Measurements from ENCODE around the gene AOAH. TPM values are rescaled to one million over a fixed set of nuclear protein-coding genes. Genes with fewer than 3 reads are reported as not detected.

The AOAH gene
- total RNA-seq, 1 experiment from 2014 or later = 0.05 TPM

GRCh38 chr7:36673703-36674102 lies 50.6 kb downstream of the AOAH start:
- in situ Hi-C loops (cut with HindIII; ENCODE audit: low pct_unique_long_range_greater_than_20kb, low sequenced_read_pairs) = no loop called here
- DNase-seq (ENCODE audit: low read depth, low spot score) = no peak

- no peak for DNase-seq (ENCODE audit: low read depth, low spot score)
- in situ Hi-C loops (cut with HindIII; ENCODE audit: low pct_unique_long_range_greater_than_20kb, low sequenced_read_pairs) = no loop called here
These were observed 52.9 kb downstream of the AOAH start for GRCh38 chr7:36671432-36671829.

GRCh38 chr7:36670585-36671431 lies 53.5 kb downstream of the AOAH start:
- in situ Hi-C loops (cut with HindIII; ENCODE audit: low pct_unique_long_range_greater_than_20kb, low sequenced_read_pairs) = no loop called here

GRCh38 chr7:36668750-36669149 lies 55.5 kb downstream of the AOAH start:
- in situ Hi-C loops (cut with HindIII; ENCODE audit: low pct_unique_long_range_greater_than_20kb, low sequenced_read_pairs) = no loop called here
- no peak for DNase-seq (ENCODE audit: low read depth, low spot score)

More at GRCh38 chr7:36670585-36671431, 53.5 kb downstream of the AOAH start:
- peak; percentile 76 for DNase-seq (ENCODE audit: low read depth, low spot score)

GRCh38 chr7:36668080-36668479 lies 56.2 kb downstream of the AOAH start:
- in situ Hi-C loops (cut with HindIII; ENCODE audit: low pct_unique_long_range_greater_than_20kb, low sequenced_read_pairs) = no loop called here
- no peak for DNase-seq (ENCODE audit: low read depth, low spot score)

- DNase-seq (ENCODE audit: low read depth, low spot score) = no peak
- in situ Hi-C loops (cut with HindIII; ENCODE audit: low pct_unique_long_range_greater_than_20kb, low sequenced_read_pairs) = no loop called here
These were observed 57.1 kb downstream of the AOAH start for GRCh38 chr7:36667007-36667745.

GRCh38 chr7:36663481-36663880 lies 60.8 kb downstream of the AOAH start:
- no peak for DNase-seq (ENCODE audit: low read depth, low spot score)
- in situ Hi-C loops (cut with HindIII; ENCODE audit: low pct_unique_long_range_greater_than_20kb, low sequenced_read_pairs) = no loop called here

- no peak for DNase-seq (ENCODE audit: low read depth, low spot score)
- in situ Hi-C loops (cut with HindIII; ENCODE audit: low pct_unique_long_range_greater_than_20kb, low sequenced_read_pairs) = no loop called here
These were observed 63.0 kb downstream of the AOAH start for GRCh38 chr7:36661135-36661840.

GRCh38 chr7:36659638-36660341 lies 64.5 kb downstream of the AOAH start:
- in situ Hi-C loops (cut with HindIII; ENCODE audit: low pct_unique_long_range_greater_than_20kb, low sequenced_read_pairs) = no loop called here
- DNase-seq (ENCODE audit: low read depth, low spot score) = no peak

- peak; percentile 30 for DNase-seq (ENCODE audit: low read depth, low spot score)
- in situ Hi-C loops (cut with HindIII; ENCODE audit: low pct_unique_long_range_greater_than_20kb, low sequenced_read_pairs) = no loop called here
These were observed 65.2 kb downstream of the AOAH start for GRCh38 chr7:36659172-36659516.

GRCh38 chr7:36658335-36659171 lies 65.7 kb downstream of the AOAH start:
- in situ Hi-C loops (cut with HindIII; ENCODE audit: low pct_unique_long_range_greater_than_20kb, low sequenced_read_pairs) = no loop called here
- no peak for DNase-seq (ENCODE audit: low read depth, low spot score)

GRCh38 chr7:36657036-36657660 lies 67.1 kb downstream of the AOAH start:
- in situ Hi-C loops (cut with HindIII; ENCODE audit: low pct_unique_long_range_greater_than_20kb, low sequenced_read_pairs) = no loop called here
- no peak for DNase-seq (ENCODE audit: low read depth, low spot score)

- no peak for DNase-seq (ENCODE audit: low read depth, low spot score)
- in situ Hi-C loops (cut with HindIII; ENCODE audit: low pct_unique_long_range_greater_than_20kb, low sequenced_read_pairs) = no loop called here
These were observed 69.9 kb downstream of the AOAH start for GRCh38 chr7:36654436-36654835.

- in situ Hi-C loops (cut with HindIII; ENCODE audit: low pct_unique_long_range_greater_than_20kb, low sequenced_read_pairs) = no loop called here
- DNase-seq (ENCODE audit: low read depth, low spot score) = no peak
These were observed 70.5 kb downstream of the AOAH start for GRCh38 chr7:36653663-36654355.

GRCh38 chr7:36653008-36653662 lies 71.2 kb downstream of the AOAH start:
- in situ Hi-C loops (cut with HindIII; ENCODE audit: low pct_unique_long_range_greater_than_20kb, low sequenced_read_pairs) = no loop called here
- no peak for DNase-seq (ENCODE audit: low read depth, low spot score)

GRCh38 chr7:36652431-36652830 lies 71.9 kb downstream of the AOAH start:
- in situ Hi-C loops (cut with HindIII; ENCODE audit: low pct_unique_long_range_greater_than_20kb, low sequenced_read_pairs) = no loop called here
- no peak for DNase-seq (ENCODE audit: low read depth, low spot score)

Data from SK-MEL-5 (cell line).